VCaP (cell line): ENCODE measurements around the gene TFE3.

Source experiments
- H3K27ac ChIP-seq: fragments of 450-650 bp; 2 replicates; pipeline ENCODE4 v1.5.1; 2017
- TF ChIP-seq, protein P1 (sequence below): fragments of 450-650 bp; conservative IDR thresholded peaks from 2 replicates; pipeline ENCODE4 v1.5.1; 2017; ENCODE audit warnings: mild to moderate bottlenecking, moderate library complexity

TFE3 gene

DNA sequence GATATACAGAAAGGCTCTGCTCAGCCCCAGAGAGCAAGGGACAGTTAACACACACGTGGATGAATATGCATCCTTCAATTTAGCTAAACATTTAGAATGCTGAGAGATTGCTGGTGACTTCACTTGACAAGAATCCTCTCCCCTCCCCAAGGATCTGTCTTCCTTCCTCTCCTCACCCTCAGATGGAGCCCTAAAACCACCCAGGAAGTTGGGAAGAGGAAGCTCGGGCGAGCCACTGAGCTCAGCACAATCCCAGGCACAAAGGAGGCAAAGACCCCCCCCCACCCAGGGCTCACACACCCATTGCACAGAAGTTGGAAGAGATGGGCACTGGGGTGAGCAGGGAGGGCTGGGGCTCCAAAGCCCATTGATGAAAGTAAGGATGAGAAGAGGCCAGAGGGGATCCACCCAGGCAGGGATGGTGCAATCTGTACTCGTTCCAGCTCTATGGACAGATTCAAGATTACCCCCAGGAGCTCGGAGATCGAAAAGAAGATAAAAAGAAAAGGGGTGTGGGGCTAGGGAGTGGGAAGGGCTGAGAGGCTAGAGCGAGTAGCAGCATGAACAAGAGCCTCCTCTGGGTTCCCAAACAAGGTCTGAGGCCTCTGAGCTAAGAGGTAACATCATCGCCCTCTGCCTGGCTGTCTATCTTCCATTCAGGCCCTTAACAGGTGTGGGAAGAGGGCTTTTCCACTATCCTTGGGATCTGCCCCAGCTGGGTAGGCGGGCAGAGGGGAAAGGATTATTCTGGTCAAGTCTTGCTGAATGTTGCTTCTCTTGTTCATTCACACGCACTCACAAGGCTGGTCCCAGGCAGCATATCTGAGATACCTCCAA, 1.2 kb downstream of the TFE3 start:
- TF ChIP-seq, protein P1, sequence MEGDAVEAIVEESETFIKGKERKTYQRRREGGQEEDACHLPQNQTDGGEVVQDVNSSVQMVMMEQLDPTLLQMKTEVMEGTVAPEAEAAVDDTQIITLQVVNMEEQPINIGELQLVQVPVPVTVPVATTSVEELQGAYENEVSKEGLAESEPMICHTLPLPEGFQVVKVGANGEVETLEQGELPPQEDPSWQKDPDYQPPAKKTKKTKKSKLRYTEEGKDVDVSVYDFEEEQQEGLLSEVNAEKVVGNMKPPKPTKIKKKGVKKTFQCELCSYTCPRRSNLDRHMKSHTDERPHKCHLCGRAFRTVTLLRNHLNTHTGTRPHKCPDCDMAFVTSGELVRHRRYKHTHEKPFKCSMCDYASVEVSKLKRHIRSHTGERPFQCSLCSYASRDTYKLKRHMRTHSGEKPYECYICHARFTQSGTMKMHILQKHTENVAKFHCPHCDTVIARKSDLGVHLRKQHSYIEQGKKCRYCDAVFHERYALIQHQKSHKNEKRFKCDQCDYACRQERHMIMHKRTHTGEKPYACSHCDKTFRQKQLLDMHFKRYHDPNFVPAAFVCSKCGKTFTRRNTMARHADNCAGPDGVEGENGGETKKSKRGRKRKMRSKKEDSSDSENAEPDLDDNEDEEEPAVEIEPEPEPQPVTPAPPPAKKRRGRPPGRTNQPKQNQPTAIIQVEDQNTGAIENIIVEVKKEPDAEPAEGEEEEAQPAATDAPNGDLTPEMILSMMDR: no peak

DNA sequence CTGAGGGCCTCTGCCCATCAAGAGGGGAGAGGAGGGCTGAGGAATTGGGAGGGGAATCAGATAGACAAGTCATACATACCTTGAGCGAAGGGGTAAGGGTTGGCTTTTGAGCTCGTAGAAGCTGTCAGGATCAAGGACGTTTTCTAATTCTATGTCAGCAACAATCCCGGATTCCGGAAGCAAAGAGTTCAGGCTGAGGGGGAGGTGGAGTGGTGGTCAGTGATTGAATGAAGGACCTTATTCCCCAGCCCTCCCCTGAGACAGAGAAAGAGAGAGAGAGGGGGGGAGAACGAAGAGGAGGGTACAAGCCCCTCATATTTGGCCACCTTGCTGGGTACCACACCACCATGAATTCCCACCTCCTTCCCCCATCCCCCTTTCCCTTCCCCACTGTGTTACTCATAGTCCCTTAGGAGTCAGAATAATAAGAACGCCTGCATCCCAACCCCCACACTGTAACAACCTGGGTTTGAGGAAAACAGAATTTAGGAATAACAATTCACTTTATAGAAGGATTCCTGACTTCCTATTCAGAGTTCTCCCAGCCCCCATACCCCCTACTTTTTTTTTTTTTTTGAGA, 2.7 kb downstream of the TFE3 start:
- no peak overlapping the region for H3K27ac ChIP-seq
- TF ChIP-seq, protein P1: no peak

More for the DNA sequence above, 1.2 kb downstream of the TFE3 start:
- peak overlapping the region; percentile 61; the same call in 1 of the 2 replicates for H3K27ac ChIP-seq

DNA sequence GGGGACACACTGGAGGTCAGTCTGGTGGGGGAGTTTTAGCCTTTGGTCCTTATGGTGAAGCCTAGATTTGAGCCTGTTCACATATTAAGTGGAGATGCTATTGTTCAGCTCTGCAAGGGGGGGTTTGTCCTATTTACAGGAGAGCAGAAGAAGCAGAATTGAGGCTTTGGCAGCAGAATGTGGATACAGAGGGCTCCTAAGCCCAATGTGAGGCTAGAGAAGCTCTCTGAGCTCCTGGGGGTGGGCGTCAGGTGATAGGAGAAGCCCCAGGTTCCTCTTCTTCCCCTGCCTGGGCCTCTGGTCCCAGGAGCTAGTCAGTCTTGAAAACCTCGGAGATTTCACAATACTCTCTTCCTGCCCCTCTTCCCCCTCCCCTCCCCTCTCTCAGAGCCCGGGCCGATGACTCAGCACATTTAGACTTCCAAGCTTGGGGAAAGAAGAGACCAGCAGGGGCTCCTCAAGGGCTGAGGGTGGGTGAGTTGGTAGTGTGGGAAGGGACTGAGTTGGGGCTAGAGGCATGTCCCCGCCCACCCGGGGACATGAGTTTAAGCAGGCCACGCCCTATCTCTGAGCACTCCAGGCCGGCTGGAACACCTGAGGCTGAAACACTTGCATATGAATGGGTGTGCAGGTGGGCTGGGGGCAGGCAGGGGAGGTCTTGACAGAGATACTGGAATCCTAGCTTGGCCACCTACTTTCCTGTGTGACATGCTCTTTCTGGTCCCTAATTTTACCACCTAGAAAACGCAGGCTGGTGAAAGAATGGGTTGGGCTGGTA, 3.4 kb downstream of the TFE3 start:
- H3K27ac ChIP-seq: no peak overlapping the region

DNA sequence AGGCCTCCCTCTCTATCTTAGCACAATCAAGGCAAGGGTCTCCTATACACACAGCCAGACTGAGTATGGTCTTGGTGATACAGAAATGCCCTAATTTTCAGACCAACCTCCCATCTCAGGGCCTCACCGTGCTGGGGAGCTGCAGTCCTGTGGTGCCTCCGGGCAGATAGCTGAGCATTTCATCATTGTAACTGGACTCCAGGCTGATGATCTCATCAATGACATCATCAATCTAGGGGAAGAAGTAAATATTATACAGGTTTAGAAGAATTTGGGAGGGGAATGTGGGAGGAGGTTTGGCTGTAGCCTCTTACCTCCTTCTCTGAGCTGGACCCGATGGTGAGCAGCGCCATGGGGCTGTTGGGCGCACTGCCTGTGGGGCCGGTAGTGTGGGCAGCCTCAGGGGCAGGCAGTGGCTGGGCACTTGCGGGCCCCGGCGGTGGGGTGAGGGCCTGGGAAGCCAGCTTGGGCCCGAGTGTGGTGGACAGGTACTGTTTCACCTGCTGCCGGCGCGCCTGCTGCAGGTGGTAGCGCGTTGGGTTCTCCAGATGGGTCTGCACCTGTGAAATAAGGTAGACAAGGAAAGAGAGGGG, 5.2 kb downstream of the TFE3 start:
- H3K27ac ChIP-seq: no peak overlapping the region
- TF ChIP-seq, protein P1: no peak

More for the DNA sequence above, 3.4 kb downstream of the TFE3 start:
- TF ChIP-seq, protein P1: no peak

DNA sequence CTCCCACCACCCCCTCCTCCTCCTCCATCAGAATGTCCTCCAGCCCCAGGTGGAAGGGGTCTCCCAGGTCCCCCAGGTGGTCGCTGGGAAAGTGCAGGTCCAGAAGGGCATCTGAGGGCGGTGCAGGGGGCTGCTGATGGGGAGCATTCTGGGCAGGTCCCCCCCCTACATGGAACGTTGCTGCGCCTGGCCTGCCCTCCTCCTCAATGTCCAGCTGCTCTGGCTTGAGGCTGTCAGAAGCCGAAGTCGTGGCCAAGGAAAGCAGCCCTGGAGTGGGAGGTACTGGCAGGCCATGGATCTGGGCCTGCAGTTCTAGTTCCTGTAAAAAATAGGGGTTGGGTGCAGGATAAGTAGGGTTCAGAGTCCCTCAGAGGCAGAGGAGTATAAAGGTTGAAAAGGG, 12.9 kb downstream of the TFE3 start:
- TF ChIP-seq, protein P1: no peak

DNA sequence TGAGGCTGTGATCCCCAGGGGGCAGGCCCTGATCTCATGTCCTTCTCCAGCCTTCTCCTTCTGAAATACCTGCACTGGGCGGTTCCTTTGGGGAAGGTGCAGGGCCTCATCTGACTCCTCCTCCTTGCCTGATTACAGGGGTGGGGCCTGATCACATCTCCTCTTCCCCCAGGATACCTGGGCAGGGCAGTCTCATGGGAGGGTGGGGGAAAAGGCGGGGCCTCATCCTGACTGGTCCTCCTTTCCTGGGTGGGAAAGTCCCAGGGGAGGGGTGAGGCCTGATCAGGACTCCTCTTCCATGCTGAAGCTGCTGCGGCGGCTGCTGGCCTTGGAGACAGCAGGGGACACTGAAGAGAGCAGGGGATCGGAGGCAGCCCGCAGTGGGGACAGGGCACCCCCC, 13.3 kb downstream of the TFE3 start:
- TF ChIP-seq, protein P1: no peak
- no peak overlapping the region for H3K27ac ChIP-seq

More for the DNA sequence above, 12.9 kb downstream of the TFE3 start:
- no peak overlapping the region for H3K27ac ChIP-seq
